OCI-LY7 (cell line): ENCODE results near the gene MBD3. TPM values are rescaled to one million over a fixed set of nuclear protein-coding genes. Genes with fewer than 3 reads are reported as not detected.

ENCODE experiments used
- BruUV-seq: library from RNA; stranded (reverse); fragments of 400-500 nt; replicated peaks from 2 replicates; lab custom pipeline; 2021; lab: Mats Ljungman, UMichigan
- CTCF ChIA-PET: fragments of 300-600 bp; sonication (Branson Sonifier 250); formaldehyde crosslinking; loops from one replicate; lab custom pipeline; 2022; ENCODE audit warnings: antibody characterized with exemption; ENCODE audit not compliant: unreplicated experiment; lab: Charles Lee
- POLR2A ChIA-PET: fragments of 300-600 bp; sonication (Branson Sonifier 250); formaldehyde crosslinking; loops from one replicate; lab custom pipeline; 2022; ENCODE audit warnings: antibody characterized with exemption; lab: Charles Lee
- DNase-seq: peaks from one replicate; pipeline ENCODE4 v3.0.0-alpha.2; 2015; ENCODE audit warnings: low spot score
- H2AFZ ChIP-seq: fragments of 200-600 bp; sonication (generic), shearing (Covaris generic); 2 replicates; pipeline ENCODE4 v1.6.1; 2014; ENCODE audit warnings: mild to moderate bottlenecking, antibody characterized with exemption, low read length, moderate library complexity
- H3K27ac ChIP-seq: fragments of 200-600 bp; sonication (generic); 2 replicates; pipeline ENCODE4 v1.5.1; 2014; ENCODE audit warnings: mixed run types, low read depth, mild to moderate bottlenecking, moderate library complexity, low read length, inconsistent platforms; ENCODE audit not compliant: poor library complexity, severe bottlenecking
- H3K36me3 ChIP-seq: fragments of 200-600 bp; sonication (generic); 2 replicates; pipeline ENCODE4 v1.6.1; 2014; ENCODE audit warnings: mild to moderate bottlenecking, antibody characterized with exemption, low read length, moderate library complexity, mixed read lengths; ENCODE audit not compliant: insufficient read depth
- H3K4me1 ChIP-seq: fragments of 200-600 bp; sonication (generic); 2 replicates; pipeline ENCODE4 v1.5.1; 2014; ENCODE audit warnings: mild to moderate bottlenecking, low read length; ENCODE audit not compliant: insufficient read depth, poor library complexity, severe bottlenecking
- H3K4me2 ChIP-seq: fragments of 200-600 bp; sonication (generic); 2 replicates; pipeline ENCODE4 v1.6.1; 2014; ENCODE audit warnings: mild to moderate bottlenecking, low read length
- H3K4me3 ChIP-seq: fragments of 200-600 bp; sonication (generic); 2 replicates; pipeline ENCODE4 v1.5.1; 2014; ENCODE audit warnings: mild to moderate bottlenecking, low read depth, low read length; ENCODE audit not compliant: poor library complexity, severe bottlenecking
- H3K79me2 ChIP-seq: fragments of 200-600 bp; sonication (generic); 2 replicates; pipeline ENCODE4 v1.6.1; 2016; ENCODE audit warnings: low read depth, mild to moderate bottlenecking, low read length, moderate library complexity, mixed read lengths; ENCODE audit not compliant: insufficient read depth
- H3K9me2 ChIP-seq: fragments of 200-600 bp; sonication (generic); 2 replicates; pipeline ENCODE4 v1.6.1; 2016; ENCODE audit warnings: mild to moderate bottlenecking, low read length, mixed read lengths; ENCODE audit not compliant: insufficient read depth
- H3K9me3 ChIP-seq: fragments of 200-600 bp; sonication (generic); 2 replicates; pipeline ENCODE4 v1.6.1; 2014; ENCODE audit warnings: mild to moderate bottlenecking, mixed run types, low read length, mixed read lengths
- H4K20me1 ChIP-seq: fragments of 200-600 bp; sonication (generic); 2 replicates; pipeline ENCODE4 v1.6.1; 2014; ENCODE audit warnings: mild to moderate bottlenecking, antibody characterized with exemption, low read length, moderate library complexity, mixed read lengths; ENCODE audit not compliant: insufficient read depth
- EZH2phosphoT487 ChIP-seq: fragments of 200-600 bp; sonication (generic); IDR thresholded peaks from 2 replicates; pipeline ENCODE4 v1.6.1; 2018; ENCODE audit warnings: low read depth, borderline replicate concordance, mild to moderate bottlenecking, mixed run types, antibody characterized with exemption, low read length, moderate library complexity, mixed read lengths
- intact Hi-C: fragments of 100-400 bp; cut with micrococcal nuclease; formaldehyde crosslinking; loops from one replicate; pipeline ENCODE4 v1.10.0; 2022; ENCODE audit not compliant: unreplicated experiment
- total RNA-seq, 2 experiments: library from RNA; depleted of rRNA in 1 of 2; stranded (reverse); fragments of >200 nt in 1 of 2; shearing (Covaris generic) in 1 of 2; gene quantifications; 2 replicates each; pipeline ENCODE4 v1.2.3, GENCODE V29; 2014 to 2022
- TF ChIP-seq, protein P1 (sequence below): fragments of 200-600 bp; sonication (generic); conservative IDR thresholded peaks from 2 replicates; pipeline ENCODE4 v1.5.1; 2014; ENCODE audit warnings: mild to moderate bottlenecking, antibody characterized with exemption, low read length, moderate library complexity, mixed read lengths

The MBD3 gene
- total RNA-seq, 2 experiments from 2014 or later: 168 to 172 TPM

DNA sequence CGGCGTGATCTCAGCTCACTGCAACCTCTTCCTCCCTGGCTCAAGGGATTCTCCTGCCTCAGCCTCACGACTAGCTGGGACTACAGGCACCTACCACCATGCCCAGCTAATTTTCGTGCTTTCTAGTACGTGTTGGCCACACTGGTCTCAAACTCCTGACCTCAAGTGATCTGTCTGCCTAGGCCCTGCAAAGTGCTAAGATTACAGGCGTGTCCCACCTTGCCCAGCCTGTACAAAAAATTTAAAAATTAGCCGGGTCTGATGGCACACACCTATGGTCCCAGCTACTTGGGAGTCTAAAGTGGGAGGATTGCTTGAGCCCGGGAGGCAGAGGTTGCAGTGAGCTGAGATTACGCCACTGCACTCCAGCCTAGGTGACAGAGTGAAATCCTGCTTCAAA is 19.9 kb downstream of the MBD3 start:
- Histone ChIP-seq H3K27ac (no peak overlapping the region), H3K4me3 (no peak overlapping the region), H3K9me2 (no peaks in the 10 kb centered on the region), H3K79me2 (no peaks in the 10 kb centered on the region), H3K4me2 (no peak overlapping the region), H4K20me1 (no peaks in the 10 kb centered on the region), H3K9me3 (no peaks in the 10 kb centered on the region), H3K4me1 (peaks cover 6% of the 10 kb centered on the region), H3K36me3 (peaks cover 24% of the 10 kb centered on the region), H2AFZ (no peak overlapping the region)
- intact Hi-C loops: no loop called here
- POLR2A ChIA-PET: no interaction called here
- DNase-seq: no peak
- TF ChIP-seq, protein P1, sequence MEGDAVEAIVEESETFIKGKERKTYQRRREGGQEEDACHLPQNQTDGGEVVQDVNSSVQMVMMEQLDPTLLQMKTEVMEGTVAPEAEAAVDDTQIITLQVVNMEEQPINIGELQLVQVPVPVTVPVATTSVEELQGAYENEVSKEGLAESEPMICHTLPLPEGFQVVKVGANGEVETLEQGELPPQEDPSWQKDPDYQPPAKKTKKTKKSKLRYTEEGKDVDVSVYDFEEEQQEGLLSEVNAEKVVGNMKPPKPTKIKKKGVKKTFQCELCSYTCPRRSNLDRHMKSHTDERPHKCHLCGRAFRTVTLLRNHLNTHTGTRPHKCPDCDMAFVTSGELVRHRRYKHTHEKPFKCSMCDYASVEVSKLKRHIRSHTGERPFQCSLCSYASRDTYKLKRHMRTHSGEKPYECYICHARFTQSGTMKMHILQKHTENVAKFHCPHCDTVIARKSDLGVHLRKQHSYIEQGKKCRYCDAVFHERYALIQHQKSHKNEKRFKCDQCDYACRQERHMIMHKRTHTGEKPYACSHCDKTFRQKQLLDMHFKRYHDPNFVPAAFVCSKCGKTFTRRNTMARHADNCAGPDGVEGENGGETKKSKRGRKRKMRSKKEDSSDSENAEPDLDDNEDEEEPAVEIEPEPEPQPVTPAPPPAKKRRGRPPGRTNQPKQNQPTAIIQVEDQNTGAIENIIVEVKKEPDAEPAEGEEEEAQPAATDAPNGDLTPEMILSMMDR: no peak
- TF ChIP-seq EZH2phosphoT487: no peak
- CTCF ChIA-PET: no interaction called here
- BruUV-seq: no TSS peak

DNA sequence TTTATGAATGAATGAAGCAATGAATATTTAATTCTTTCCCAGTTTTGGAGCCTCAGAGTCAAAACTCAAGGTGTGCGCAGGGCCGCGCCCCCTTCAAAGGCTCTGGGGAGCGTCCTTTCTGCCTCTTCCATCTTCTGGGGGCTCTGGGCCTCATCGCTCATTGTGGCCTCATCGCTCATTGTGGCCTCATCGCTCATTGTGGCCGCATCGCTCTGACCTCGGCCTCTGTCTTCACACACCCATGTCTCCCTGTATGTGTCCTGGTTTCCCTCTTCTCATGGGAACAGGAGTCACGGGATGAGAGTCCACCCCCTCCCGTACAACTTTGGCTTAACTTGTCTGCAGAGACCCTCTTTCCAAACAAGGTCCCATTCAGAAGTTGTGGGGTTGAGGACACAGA is 21.3 kb downstream of the MBD3 start:
- Histone ChIP-seq H3K4me1 (peaks cover 13% of the 10 kb centered on the region), H3K4me3 (no peak overlapping the region), H3K79me2 (no peaks in the 10 kb centered on the region), H3K9me3 (no peaks in the 10 kb centered on the region), H3K27ac (no peak overlapping the region), H3K9me2 (no peaks in the 10 kb centered on the region), H4K20me1 (no peaks in the 10 kb centered on the region), H3K36me3 (peaks cover 13% of the 10 kb centered on the region), H2AFZ (no peak overlapping the region), H3K4me2 (no peak overlapping the region)
- no peak for TF ChIP-seq EZH2phosphoT487
- TF ChIP-seq, protein P1: no peak
- no TSS peak for BruUV-seq
- no peak for DNase-seq
- ChIA-PET POLR2A (no interaction called here), CTCF (no interaction called here)
- intact Hi-C loops: no loop called here

DNA sequence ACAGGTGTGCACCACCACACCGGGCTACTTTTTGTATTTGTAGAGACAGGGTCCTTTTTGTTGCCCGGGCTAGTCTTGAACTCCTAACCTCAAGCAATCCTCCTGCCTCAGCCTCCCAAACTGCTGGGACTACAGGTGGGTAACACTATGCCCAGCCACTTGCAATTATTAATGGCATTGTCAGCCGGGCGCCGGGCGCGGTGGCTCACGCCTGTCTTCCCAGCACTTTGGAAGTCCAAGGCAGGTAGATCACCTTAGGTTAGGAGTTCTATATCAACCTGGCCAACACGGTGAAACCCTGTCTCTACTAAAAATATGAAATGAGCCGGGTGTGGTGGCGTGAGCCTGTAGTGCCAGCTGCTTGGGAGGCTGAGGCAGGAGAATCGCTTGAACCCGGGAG is 21.8 kb downstream of the MBD3 start:
- no TSS peak for BruUV-seq
- H3K4me1 ChIP-seq: peaks cover 13% of the 10 kb centered on the region
- no peak for DNase-seq
- H3K9me2 ChIP-seq: no peaks in the 10 kb centered on the region
- intact Hi-C loops: no loop called here
- no peak overlapping the region for H2AFZ ChIP-seq
- H3K36me3 ChIP-seq: peaks cover 7% of the 10 kb centered on the region; the same call in 1 of the 2 replicates
- ChIA-PET POLR2A (interaction anchor here (0.6 kb wide), 1 partner anchor 1373 kb away, joined by 4 read pairs; no protein-coding TSS in a partner anchor), CTCF (no interaction called here)
- no peaks in the 10 kb centered on the region for H4K20me1 ChIP-seq
- H3K4me3 ChIP-seq: no peak overlapping the region
- no peak overlapping the region for H3K4me2 ChIP-seq
- no peak overlapping the region for H3K27ac ChIP-seq
- no peaks in the 10 kb centered on the region for H3K9me3 ChIP-seq
- H3K79me2 ChIP-seq: no peaks in the 10 kb centered on the region
- TF ChIP-seq EZH2phosphoT487: no peak
- TF ChIP-seq, protein P1: no peak
